Endothelial cell of umbilical vein (primary cell): ENCODE results near the gene PCSK6.

Source experiments
- EZH2 ChIP-seq: IDR thresholded peaks from 2 replicates; pipeline ENCODE4 v1.6.1; 2012; ENCODE audit warnings: borderline replicate concordance, low read depth, mild to moderate bottlenecking, moderate library complexity, low read length, inconsistent platforms; ENCODE audit not compliant: severe bottlenecking
- FOS ChIP-seq: IDR thresholded peaks from 2 replicates; pipeline ENCODE4 v1.6.1; 2011; ENCODE audit warnings: mild to moderate bottlenecking, low read length, moderate library complexity, borderline replicate concordance; ENCODE audit not compliant: insufficient read depth
- POLR2A ChIP-seq: IDR thresholded peaks from 2 replicates; pipeline ENCODE4 v1.6.1; 2012; ENCODE audit warnings: low read depth, mild to moderate bottlenecking, control low read depth, low read length
- TF ChIP-seq, protein P1 (sequence below), 2 donors: IDR thresholded peaks; 1 replicate in 1 of 2; 2 replicates in 1 of 2; pipeline ENCODE4 v1.5.1; 2011; ENCODE audit warnings: low read length in 2 of 2, mild to moderate bottlenecking in 2 of 2, moderate library complexity in 2 of 2, control low read depth in 1 of 2, inconsistent platforms in 1 of 2, low read depth in 1 of 2; ENCODE audit not compliant: insufficient read depth in 1 of 2; ENCODE audit errors: extremely low read depth in 1 of 2

DNA sequence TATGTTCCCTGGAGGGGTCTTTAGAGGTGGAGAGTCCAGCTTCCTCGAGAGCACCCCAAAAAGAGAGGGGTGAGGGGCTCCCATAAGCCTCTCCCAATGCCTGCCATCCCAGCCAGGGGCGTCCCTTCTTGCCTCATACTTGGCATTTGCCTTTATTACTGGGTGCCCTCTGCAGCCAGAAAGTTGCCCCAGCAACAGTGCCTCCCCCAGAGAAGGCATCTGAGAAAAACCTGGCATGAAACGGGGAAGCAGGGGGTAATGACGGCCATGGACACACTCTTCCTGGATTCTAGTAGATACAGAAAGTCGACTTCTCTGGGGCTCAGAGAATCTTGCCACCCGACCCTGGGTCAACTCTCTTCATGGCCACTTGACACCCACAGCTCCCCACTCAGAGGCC, 90.1 kb downstream of the PCSK6 start:
- TF ChIP-seq, protein P1, sequence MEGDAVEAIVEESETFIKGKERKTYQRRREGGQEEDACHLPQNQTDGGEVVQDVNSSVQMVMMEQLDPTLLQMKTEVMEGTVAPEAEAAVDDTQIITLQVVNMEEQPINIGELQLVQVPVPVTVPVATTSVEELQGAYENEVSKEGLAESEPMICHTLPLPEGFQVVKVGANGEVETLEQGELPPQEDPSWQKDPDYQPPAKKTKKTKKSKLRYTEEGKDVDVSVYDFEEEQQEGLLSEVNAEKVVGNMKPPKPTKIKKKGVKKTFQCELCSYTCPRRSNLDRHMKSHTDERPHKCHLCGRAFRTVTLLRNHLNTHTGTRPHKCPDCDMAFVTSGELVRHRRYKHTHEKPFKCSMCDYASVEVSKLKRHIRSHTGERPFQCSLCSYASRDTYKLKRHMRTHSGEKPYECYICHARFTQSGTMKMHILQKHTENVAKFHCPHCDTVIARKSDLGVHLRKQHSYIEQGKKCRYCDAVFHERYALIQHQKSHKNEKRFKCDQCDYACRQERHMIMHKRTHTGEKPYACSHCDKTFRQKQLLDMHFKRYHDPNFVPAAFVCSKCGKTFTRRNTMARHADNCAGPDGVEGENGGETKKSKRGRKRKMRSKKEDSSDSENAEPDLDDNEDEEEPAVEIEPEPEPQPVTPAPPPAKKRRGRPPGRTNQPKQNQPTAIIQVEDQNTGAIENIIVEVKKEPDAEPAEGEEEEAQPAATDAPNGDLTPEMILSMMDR (IDR thresholded peaks at IDR 0.05; ENCODE audit: extremely low read depth in 1 of 2, insufficient read depth in 1 of 2, low read depth in 1 of 2, low read length in 2 of 2) = no peak
- TF ChIP-seq EZH2 (no peak), POLR2A (no peak), FOS (no peak)
